ENCODE data around the gene TOM1L2.

The TOM1L2 gene

DNA sequence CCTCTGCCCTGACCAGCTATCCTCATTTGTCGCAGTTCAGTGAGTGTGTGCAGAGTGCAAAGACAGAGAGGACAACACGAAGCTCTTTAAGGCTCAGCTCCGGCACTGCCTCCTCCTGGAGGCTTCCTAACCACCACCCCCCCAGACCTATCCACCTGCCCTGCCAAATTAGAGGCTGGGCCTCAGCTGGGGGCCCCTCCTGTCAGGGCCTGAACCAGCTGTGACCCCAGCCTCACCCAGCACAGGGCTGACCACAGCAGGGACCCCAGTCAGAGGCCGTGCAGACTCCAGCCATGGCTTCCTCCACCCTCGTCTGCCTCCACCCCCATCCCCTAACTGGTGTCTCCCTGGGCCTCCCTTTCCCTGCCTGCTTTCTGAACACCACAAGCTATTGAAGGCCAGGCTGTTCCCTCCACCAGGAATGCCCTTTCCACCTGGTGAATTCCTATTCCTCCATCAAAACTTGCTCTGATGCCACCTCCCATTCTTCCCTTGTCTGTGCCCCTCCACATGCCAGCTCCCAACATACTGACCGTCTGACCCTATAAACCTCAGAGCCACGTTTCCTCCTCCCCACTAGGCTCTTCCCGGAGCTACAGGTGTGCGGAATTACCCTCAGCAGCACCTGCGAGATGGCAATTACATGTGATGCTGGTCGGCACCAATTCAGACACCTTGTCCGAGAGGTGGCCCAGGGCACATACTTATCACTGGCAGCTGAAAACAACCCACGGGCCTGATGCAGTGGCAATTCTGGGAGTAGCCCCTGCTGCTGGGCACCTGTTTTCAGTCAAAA lies 144.2 kb downstream of the TOM1L2 start:
- no peak for ATAC-seq

DNA sequence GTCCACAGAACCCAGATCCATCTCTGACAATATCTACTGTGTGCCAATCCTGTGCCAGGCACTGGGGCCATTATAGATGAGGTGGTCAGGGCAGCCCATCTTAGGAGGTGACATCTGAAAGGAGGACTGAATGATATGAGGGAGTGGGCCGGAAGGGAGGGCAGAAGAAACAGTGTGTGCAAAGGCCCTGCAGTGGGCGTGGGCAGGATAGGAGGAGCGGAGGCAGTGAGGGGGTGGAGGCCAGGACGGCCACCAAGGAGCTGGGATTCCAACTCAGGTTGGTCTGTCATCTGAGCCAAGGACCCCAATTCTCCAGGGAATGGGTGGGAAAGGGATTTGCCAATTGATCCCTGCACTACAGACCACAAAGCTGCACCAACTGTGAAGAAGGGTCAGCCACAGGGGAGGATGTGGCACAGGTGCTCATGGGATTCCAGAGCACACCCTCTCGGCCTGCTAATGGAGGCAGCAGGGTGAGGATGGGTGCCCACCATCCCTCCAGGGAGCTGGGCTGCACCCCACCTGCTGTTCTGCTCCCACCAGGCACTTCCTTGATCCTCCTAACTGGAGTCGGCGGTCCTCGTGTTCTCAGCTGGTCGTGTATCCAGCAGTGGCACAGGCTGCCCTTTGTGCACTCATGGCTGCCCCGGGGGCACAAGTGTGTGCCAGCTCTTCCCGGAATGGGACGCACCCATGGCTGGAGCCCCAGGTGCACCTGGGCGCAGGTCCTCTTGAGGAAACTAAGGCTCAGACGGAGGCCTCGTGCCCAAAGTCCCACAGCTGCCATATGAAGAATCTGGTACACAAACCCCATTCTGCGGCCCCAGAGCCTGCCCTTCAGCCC lies 145.0 kb downstream of the TOM1L2 start:
- no peak for ATAC-seq

DNA sequence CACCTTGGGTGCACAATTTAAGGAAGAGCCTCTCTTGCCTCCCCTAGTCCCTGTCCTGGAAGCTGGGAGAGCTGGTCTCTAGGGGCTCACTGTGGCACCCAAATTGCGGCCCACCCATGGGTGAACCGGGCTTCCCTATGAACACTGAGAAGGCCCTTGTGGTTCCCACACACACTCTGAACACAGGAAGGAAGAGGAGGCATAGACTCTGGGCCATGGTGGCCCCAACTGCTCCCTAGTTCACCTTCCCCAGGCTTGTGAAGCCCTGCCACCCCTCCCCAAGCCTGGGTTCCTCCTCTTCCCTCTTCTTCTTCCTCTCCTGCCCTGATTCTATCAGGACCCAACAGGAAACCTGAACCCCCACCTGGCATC lies 145.9 kb downstream of the TOM1L2 start:
- no peak for ATAC-seq

DNA sequence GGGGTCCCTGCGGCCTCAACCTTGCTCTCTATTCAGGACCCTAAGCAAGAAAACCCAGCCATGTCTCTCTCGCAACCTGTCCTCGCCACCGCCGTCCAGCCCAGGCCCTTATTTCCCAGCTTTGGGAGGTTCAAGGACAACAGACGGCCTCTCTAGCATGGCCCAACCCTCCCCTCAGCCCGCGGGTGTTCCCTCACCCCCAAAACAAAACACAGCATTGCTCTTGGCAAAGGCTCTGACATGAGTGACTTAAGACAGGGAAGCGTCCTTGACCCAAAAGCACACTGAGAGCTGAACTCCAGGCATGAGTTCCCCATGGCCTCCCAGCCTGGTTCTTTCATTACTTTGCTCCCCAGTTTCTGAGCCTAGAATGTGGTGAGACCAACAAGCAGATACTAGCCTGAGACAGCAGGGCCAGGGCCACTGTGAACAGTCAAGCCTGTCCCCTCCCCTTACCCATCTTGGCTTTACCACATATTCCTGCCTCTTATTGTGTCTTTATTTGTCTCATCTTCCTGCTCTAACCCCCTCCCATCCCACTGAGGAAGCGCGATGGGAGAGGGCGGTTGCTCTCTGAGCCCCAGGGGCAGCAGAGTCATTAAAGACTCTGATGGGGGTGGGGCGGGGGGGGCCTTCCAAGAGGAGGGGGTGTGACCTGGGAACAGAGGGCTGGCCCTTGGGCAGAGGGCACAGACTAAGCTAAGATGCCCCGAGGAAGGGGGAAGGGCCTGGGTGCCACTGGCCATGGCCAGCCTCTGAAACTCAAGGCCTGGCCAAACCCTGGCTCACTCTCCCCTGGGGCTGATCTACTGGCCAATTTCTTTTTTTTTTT lies 147.2 kb downstream of the TOM1L2 start:
- ATAC-seq = no peak

DNA sequence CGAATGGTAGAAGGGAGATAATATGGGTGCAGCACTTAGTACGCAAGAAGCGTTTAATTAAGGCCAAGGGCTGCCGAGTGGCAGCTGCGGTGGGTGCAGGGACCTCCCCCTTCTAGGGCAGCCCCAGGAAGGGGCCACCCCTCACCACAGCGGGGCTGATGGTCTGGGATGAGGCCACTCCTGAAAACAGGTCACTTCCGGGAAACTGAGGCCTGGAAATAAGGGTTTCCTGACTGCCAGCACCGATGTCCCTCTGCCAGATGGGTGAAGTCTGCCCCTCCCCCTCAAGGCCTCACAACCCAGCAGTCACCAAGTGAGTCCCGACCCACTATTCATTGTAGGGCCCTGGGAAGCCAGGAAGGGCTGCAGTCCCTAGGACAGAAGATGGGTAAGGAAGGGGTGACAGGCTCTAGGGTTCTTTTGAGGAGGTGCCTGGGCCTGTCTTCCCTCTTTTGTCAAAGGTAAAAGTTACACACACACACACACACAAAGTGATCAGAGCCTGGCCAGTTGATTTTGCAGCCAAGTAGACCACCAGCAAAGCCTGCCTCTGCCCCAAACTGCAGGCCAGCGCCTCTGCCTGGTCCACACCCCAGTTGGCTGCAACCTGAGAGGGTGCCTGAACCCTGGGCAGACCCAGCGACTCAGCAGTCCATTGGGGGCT lies 147.9 kb downstream of the TOM1L2 start:
- ATAC-seq = no peak

DNA sequence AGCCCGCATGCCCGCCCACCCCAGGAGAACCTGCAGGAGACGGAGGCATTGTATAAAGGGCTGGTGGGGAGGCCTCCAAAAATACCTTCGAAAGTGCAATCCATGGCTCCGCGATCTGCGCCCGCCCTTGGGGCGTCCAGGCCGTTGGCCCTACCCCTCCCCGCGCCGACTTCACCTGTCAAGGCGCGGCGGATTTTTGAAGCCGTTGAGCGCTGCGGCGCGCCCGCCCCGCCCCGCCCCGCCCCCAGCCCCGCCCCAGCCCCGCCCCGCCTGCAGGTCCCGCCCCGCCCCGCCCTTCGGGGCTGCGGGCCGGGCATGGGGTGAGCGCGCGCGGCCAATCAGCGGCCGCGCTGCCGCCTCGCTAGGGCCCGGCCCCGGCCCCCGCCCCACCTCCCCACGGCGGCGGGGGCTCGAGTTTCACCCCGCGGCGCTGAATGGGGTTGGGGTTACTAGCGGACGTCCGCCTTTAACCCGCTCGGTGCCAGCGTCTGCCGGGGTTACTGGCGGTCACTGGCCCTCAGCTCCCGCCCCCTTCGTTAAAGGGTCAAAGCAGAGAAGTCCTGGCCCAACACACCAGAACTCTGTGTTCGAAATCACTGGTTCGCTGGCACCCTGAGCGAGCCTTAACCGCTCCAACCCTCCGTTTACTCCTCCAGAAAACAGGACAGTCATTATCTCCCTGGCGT lies 148.6 kb downstream of the TOM1L2 start:
- peak; percentile 80 to 81 for ATAC-seq

DNA sequence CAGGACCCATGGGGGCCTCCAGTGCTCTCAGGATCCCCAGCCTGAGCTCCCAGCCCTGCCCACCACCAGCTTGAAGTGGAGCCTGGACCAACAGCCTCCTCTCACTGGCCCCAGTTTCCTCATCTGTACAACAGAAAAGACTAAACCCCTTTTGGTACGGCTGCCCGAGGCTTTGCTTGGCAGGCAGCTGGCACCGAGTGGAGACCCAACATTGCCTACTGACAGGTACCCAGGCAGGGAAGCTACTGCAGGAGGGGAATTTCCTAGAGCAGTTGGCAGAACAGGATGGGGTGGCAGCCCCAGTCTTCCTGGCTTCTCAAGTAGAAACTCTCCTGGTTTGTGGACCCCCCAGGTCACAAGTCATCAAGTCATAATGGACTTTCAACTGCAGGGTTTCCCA lies 149.6 kb downstream of the TOM1L2 start:
- no peak for ATAC-seq

DNA sequence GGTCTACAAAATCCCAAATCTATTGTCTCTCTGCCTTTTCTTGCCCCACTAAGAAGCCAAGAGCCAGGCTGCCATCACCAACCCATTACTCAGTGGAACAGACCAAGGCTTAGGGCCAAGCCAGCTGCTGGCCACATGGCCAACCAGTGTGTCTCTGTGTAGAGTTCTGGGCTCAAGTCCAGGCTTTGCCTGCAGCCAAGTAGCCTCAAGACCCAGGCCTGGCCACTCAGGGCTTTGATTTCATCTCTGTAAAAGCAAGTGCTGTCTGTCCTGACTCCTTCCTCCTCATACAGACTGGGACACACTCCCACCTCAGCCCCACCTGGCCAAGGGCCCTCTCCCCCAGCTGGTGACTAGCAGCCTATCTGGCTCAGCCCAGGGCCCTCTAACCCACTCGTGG lies 150.0 kb downstream of the TOM1L2 start:
- no peak for ATAC-seq

DNA sequence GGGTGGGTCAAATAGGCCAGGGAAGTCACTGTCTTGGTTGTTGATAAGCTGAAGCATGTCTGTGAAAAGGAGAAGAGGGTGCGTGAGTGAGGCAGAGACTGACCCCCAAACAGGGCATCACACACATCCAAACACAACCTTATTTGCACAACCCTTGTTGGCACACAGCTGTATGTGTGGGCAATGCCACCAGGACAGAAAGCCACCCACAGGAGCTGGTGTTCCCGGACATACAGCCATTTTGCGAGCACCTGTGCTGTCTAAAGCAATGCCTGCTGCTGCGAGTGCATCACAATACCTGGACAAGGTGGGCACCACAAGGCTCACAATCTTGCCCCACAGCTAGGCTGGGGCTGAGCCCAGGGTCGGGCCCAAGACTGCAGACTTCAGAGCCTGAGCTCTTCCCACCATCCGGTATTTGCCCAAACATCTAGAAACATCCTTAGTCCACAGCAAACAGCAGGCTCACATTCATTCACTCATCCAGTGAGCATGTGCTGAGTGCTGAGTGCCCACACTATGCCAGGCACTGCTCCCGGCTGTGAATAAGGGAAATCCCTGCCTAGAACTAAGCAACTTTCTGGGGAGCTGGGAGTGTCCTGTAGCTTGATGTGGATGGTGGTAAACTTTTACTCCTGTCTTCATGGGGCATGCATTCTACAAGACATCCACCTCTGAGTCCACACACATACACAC lies 151.6 kb downstream of the TOM1L2 start:
- no peak for ATAC-seq

DNA sequence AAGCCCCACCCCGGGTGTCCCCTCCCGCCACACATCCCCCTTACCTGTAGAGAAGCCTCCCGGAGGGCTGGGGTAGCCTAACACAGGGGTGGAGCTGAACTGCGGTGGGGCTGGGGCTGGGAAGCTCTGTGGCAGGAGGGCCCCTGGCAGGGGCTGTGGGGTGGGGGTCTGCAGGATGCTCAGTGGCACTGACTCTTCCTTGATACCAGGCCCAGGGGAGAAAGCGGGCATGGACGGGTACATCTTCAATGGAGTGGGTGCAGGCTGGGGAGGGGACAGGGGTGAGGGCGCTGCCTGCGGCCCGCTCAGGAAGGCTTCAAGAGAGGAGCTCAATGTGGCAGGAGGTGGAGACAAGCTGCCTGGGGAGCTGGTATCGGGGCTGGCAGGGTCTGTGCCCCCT lies 152.2 kb downstream of the TOM1L2 start:
- ATAC-seq = no peak

DNA sequence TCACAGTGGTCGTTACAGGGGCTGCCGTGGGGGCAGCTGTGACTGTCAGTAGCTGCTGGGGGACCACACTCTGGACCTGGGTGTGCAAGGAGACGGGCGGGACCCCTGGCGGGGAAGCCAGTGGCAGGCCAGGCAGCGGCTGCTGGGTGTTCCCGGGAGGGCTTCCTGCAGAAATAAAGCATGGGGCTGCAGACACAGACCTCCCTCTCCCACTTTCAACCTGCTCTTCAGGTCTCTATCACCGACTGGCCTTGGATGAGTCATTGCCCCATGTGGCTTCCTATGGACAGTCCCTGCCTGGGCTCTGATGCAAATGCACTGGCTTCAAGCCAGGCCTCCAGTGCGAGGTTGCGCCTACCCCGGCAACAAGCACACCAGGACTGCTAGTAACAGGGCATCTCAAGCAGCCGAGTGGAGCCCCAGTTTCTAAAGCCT lies 152.6 kb downstream of the TOM1L2 start:
- peak; percentile 77 to 82 for ATAC-seq

DNA sequence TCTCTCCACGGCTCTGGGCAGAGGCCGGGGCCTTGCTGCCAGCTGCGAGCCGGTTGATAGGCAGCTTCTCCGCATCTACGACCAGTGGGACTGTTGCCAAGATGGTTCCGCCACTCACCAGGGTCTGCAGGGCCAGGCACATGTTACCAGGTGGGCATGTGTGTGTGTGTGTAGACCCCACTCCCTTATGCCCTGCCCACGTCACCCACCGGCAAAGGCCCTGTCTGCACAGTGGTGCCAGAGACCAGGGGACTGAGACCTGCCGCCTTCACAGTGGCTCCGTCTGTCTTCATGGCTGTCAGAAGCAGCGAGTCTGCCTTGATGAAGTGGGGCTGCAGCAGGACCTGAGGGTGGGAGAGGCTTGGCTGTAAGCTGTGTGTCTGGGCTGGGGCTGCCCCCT lies 153.1 kb downstream of the TOM1L2 start:
- no peak for ATAC-seq

DNA sequence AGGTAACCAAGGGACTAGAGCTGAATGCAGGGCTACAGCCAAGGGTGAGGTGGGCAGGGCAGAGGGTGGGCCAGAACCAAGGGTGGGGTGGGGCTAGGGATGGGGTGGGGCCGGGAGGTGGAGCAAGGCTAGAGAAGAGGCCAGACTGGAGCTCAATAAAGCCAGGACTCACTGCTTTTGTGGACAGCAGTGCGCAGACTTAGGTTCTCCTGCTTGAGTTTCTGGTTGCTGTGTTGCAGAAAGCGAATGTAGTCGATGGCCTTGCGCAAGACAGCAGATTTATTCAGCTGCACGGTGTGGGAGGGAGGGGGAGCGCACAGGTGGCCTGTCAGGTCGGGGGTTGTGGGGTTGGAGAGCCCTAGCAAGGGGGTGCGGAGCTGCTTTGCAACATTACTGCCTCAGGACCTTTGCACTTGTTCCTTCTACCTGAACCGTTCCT lies 154.1 kb downstream of the TOM1L2 start:
- no peak for ATAC-seq

DNA sequence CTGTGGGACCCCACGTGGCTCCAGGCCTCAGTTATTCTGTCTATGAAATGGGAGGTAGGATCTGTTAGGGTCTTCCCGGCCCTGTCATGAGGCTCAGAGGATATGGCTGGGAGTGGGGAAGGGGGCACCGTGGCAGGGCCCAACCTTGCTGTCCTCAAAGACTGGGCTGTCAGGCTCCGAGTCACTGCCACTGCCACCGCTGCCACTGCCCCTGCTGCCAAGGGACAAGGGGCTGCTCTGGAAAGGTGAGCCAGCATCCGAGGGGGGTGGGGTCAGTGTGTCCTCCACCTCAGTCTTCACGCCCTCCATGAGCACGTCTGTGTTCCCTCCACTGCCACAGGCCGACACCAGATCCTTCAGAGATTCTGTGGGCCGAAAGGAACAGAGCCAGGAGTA lies 154.7 kb downstream of the TOM1L2 start:
- no peak for ATAC-seq

DNA sequence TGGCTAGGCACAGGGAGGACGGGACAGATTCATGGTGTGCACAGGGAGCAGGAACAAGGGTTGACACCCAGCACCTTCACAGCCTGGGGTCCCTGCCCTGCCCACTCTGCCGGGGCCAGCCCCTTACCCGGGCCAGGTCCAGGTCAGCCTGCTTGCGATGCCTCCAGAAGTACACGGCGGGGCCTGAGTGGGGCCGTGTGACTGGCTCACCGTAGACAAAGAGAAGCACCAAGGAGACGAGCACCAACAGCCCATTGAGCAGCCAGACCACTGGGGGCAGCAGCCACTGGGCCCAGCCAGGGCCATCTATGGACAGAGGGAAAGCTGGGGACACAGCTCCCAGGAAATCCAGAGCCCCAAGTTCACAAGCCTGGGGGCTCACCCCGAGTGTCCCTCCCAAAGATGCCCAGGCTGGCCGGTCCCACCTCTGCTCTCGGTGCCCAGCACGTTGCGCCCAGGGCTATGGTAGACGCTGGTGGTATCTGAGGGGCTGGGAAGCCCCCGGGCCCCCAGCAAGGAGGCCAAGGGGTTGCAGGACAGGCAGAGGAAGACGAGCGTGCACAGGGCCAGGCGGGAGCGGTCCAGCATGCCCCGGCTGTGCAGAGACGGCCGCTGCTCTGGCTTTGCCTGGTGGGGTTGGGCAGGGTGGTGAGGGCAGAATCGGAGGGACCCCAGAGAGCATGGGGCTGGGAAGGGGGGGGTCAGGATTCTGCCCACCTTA lies 155.2 kb downstream of the TOM1L2 start:
- no peak for ATAC-seq

DNA sequence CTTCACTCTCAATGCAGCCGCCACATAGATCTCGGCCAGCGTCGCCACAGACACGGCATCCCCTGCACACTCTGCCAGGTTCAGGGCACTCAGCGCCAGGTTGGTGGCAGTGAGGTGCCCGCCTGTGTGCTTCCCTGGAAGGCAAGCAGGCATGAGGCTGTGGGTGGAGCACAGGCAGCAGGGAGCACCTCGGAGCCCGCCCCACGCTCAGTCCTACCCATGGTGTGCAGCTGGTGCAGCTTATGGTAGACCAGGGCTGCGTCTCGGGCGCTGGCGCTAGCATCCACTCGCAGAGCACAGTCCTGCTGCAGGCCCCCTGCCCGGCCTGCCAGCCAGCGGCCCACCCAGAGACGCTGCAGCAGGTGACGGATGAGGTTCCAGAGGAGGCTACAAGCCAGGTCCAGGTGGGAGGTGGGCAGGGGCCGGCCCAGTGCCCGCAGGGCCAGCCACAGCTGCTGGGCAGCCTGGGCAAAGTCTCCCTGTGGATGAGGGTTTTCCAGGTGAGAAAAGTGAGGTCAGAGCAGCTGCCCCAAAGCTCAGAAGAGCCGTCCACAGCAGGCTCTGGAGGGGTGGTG lies 155.9 kb downstream of the TOM1L2 start:
- no peak for ATAC-seq

DNA sequence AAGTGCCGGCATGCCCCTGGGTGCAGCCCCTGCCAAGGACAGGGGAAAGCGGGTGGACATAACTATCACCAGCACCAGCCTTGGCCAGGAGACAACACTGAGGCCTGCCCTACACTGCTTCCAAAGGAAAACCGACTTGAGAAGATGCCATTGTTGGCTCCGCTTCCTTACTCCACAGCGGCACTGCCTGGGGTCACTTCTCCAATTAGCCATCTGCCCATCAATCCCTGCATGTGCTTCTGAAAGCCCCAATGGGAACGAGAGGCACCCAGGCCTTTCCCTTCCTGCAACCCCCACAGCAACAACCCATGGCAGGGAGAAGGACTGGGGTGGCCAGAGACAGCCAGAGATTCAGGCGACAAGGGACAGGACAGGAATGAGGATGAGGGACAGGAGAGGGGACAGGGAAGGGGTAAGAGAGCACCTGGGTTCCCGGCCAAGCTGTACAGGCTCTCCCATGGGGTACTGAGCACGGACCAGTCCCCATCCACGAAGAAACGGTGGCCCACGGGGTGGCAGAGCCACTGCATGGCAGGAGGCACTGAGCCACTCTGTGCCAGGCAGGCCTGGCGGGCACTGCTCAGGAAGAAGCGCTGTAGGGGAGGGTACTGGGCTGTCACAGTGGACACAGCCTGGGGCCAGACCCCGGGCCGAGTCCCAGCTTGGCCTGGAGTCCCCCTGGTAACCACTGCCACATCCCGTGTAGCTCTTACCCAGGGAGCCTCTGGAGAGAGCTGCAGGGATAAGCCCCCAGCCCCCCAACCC lies 156.6 kb downstream of the TOM1L2 start:
- ATAC-seq = no peak

DNA sequence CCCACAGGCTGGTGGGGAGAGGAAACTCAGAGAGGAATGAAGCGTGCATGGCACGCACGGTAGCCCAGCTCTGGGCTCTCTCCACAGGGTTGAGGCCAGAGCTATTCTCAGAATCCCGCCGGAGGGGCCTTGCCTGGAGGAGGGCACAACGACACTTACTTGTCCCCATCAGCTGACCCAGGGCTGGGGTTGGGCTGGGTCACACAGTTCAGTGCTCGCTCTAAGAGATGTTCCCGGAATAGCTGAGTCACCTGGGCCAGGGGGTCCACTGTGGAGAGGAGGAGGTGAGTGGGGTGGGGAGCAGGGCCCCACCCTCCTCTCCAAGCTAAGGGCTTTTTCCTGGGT lies 157.2 kb downstream of the TOM1L2 start:
- no peak for ATAC-seq

All from activated CD4-positive, CD25-positive, alpha-beta regulatory T cell treated with anti-CD3 and anti-CD28 coated beads, Interleukin-2, amount 50 U/mL, for 24 hours (primary cell).